ENCODE measurements around the gene RAB8B. TPM values are rescaled to one million over a fixed set of nuclear protein-coding genes. Genes with fewer than 3 reads are reported as not detected.
A peak's percentile ranks its signal among the peaks of the same experiment; 100 is the strongest.
"Not testable (repeated sequence)": the region's sequence is repeated elsewhere in the genome, so short reads cannot be mapped to it uniquely, and the experiment has no call there.

The RAB8B gene
- polyA plus RNA-seq, 1 donor, result 23.2 TPM

- no peak overlapping the region for H3K4me3 ChIP-seq (ENCODE audit: low read length)
- WGBS (ENCODE audit: insufficient coverage, low lambda C conversion rate), result no CpG with 5 or more reads among the region's 5 CpGs
- H3K27me3 ChIP-seq (ENCODE audit: control insufficient read depth, insufficient read depth, low read length), result no peaks in the 10 kb centered on the region
- no peaks in the 10 kb centered on the region for H3K36me3 ChIP-seq (ENCODE audit: control insufficient read depth, insufficient read depth, low read length)
- peaks cover 9% of the 10 kb centered on the region for H3K4me1 ChIP-seq (ENCODE audit: control insufficient read depth, insufficient read depth, low read length)
- DNase-seq, result peak in 1 of 2 donors; percentile 30
- H3K27ac ChIP-seq (ENCODE audit: low read length), result no peak overlapping the region
- H3K9me3 ChIP-seq (ENCODE audit: control insufficient read depth, low read depth, low read length), result no peaks in the 10 kb centered on the region
These were observed 13.5 kb downstream of the RAB8B start for GRCh38 chr15:63202861-63203260.

DNA sequence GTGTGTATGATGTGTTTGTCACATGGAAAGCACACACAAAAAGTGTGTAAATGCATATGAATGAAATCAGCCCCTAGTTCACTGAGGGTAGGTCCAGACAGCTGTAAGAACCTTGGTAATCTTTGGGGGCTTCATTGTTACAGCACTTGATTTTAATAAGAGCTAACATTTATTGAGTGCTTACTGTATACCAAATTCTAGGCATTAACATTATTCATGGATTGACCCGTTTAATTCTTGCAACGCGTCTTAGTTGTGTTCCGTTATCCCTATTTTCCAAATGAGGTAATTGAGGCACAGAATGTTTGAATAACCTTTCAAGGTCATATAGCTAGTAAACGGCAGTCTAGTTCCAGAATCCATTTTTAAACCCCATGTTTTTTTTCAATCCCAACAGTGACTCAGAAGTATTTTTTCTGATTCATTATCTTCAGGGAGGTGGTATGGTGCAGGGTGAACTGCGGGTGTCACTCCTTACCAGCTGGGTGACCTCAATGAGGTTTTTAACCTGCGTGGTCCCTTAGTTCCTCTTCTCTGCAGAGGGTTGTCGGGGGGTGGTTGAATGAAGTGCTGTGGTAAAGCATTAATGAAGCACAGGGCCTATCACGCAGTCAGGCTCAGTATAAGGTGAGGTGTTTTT is 14.2 kb downstream of the RAB8B start:
- Histone ChIP-seq H3K27me3 (ENCODE audit: control insufficient read depth, insufficient read depth, low read length) (no peaks in the 10 kb centered on the region), H3K4me1 (ENCODE audit: control insufficient read depth, insufficient read depth, low read length) (peaks cover 9% of the 10 kb centered on the region), H3K27ac (ENCODE audit: low read length) (no peak overlapping the region), H3K4me3 (ENCODE audit: low read length) (no peak overlapping the region), H3K36me3 (ENCODE audit: control insufficient read depth, insufficient read depth, low read length) (no peaks in the 10 kb centered on the region), H3K9me3 (ENCODE audit: control insufficient read depth, low read depth, low read length) (no peaks in the 10 kb centered on the region)
- DNase-seq, result no peak
- WGBS (ENCODE audit: insufficient coverage, low lambda C conversion rate), result 83% methylated on average over 2 of the region's 9 CpGs

- H3K27ac ChIP-seq (ENCODE audit: low read length), result no peak overlapping the region
- 0% methylated on average over 1 of the region's 2 CpGs for WGBS (ENCODE audit: insufficient coverage, low lambda C conversion rate)
- H3K9me3 ChIP-seq (ENCODE audit: control insufficient read depth, low read depth, low read length), result no peaks in the 10 kb centered on the region
- no peaks in the 10 kb centered on the region for H3K27me3 ChIP-seq (ENCODE audit: control insufficient read depth, insufficient read depth, low read length)
- DNase-seq, result no peak
- peaks cover 14% of the 10 kb centered on the region for H3K4me1 ChIP-seq (ENCODE audit: control insufficient read depth, insufficient read depth, low read length)
- no peak overlapping the region for H3K4me3 ChIP-seq (ENCODE audit: low read length)
- no peaks in the 10 kb centered on the region for H3K36me3 ChIP-seq (ENCODE audit: control insufficient read depth, insufficient read depth, low read length)
These were observed 16.7 kb downstream of the RAB8B start for GRCh38 chr15:63206079-63206478.

DNA sequence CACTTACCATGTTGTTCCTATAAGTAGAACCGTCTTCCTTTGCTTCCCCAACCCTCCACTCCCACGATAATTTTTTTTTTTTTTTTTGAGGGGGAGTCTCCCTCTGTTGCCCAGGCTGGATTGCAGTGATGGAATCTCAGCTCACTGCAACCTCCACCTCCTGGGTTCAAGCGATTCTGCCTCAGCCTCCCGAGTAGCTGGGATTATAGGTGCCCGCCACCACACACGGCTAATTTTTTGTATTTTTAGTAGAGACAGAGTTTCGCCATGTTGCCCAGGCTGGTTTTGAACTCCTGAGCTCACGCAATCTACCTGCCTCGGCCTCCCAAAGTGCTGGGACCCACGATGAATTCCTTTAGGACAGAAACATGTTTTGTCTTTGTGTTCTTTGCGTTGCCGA is 19.4 kb downstream of the RAB8B start:
- not testable (repeated sequence) for DNase-seq; H3K36me3 ChIP-seq (ENCODE audit: control insufficient read depth, insufficient read depth, low read length); H3K27ac ChIP-seq (ENCODE audit: low read length); H3K4me3 ChIP-seq (ENCODE audit: low read length); H3K27me3 ChIP-seq (ENCODE audit: control insufficient read depth, insufficient read depth, low read length); H3K4me1 ChIP-seq (ENCODE audit: control insufficient read depth, insufficient read depth, low read length); H3K9me3 ChIP-seq (ENCODE audit: control insufficient read depth, low read depth, low read length)
- WGBS (ENCODE audit: insufficient coverage, low lambda C conversion rate), result 70% methylated on average over 2 of the region's 12 CpGs

DNA sequence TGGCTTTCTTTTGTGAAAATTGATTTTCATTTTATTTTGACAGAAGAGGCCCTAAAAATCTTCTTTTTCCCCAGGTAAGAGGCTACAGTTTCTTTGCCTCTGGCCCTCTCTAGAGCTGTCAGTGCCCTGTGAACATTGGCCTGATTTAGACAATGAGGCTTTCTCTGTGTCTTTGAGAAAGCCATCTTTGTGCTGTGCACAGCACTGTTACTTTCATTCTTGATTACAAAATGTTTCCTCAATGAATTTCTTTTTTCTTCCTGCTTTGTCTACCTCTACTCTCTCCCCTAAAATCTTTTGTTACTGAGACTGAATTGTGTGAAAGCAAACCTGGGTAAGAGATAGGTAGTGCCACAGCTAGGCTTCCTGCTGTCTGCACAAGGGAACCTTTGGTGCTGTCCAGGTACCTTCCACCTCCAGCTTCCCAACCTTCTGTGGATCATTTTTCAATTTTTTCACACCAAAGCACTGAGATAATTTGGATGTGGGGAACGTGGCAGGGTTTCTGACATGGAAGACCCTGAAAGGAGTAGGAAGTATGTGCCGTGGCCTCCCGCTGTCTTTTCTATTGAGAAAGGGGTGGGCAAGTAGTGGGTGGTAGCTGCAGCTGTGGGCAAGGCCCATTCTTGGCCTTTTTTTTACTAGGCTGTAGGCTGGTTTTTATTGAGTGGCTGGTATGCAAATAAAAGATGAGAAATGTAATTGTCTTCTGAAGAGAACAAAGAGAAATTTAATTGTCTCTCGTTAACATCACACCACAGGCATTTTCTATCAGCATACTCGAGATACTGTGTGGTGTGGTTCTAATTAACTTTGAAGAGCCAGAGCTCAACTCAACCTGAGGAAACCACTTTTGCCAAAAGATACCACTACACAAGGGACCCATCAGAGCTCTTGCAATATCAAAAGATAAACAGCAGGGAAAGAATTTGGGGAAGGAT is 21.0 kb downstream of the RAB8B start:
- Histone ChIP-seq H3K4me3 (ENCODE audit: low read length) (no peak overlapping the region), H3K9me3 (ENCODE audit: control insufficient read depth, low read depth, low read length) (no peaks in the 10 kb centered on the region), H3K27me3 (ENCODE audit: control insufficient read depth, insufficient read depth, low read length) (no peaks in the 10 kb centered on the region), H3K36me3 (ENCODE audit: control insufficient read depth, insufficient read depth, low read length) (no peaks in the 10 kb centered on the region), H3K4me1 (ENCODE audit: control insufficient read depth, insufficient read depth, low read length) (peaks cover 5% of the 10 kb centered on the region), H3K27ac (ENCODE audit: low read length) (no peak overlapping the region)
- no peak for DNase-seq
- WGBS (ENCODE audit: insufficient coverage, low lambda C conversion rate), result no CpG with 5 or more reads among the region's 5 CpGs

DNA sequence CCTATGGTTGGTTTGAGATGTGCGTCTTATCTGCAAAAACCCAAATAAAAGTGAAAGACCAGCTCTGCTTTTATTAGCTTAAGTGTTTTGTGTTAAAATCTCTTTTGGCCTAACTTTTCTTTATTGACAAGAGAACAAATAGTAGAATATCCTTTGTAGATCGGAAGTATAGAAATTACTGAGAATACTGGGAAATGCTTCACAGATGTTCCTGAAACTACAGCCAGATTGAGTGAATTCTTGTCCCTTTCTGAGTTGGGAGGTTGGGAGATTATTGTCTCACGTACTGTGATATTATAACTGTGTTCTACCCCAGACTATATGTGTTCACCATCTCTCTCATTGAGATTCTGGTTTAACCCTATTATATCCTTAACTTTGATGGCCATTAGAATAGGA is 21.7 kb downstream of the RAB8B start:
- no peak for DNase-seq
- Histone ChIP-seq H3K9me3 (ENCODE audit: control insufficient read depth, low read depth, low read length) (no peaks in the 10 kb centered on the region), H3K4me3 (ENCODE audit: low read length) (no peak overlapping the region), H3K36me3 (ENCODE audit: control insufficient read depth, insufficient read depth, low read length) (no peaks in the 10 kb centered on the region), H3K27ac (ENCODE audit: low read length) (no peak overlapping the region), H3K27me3 (ENCODE audit: control insufficient read depth, insufficient read depth, low read length) (no peaks in the 10 kb centered on the region), H3K4me1 (ENCODE audit: control insufficient read depth, insufficient read depth, low read length) (peaks cover 5% of the 10 kb centered on the region)
- WGBS (ENCODE audit: insufficient coverage, low lambda C conversion rate), result 100% methylated on average over 1 of the region's 3 CpGs

- no peak overlapping the region for H3K27ac ChIP-seq (ENCODE audit: low read length)
- WGBS (ENCODE audit: insufficient coverage, low lambda C conversion rate), result no CpG with 5 or more reads among the region's 2 CpGs
- no peak overlapping the region for H3K4me3 ChIP-seq (ENCODE audit: low read length)
- H3K9me3 ChIP-seq (ENCODE audit: control insufficient read depth, low read depth, low read length), result no peaks in the 10 kb centered on the region
- no peaks in the 10 kb centered on the region for H3K27me3 ChIP-seq (ENCODE audit: control insufficient read depth, insufficient read depth, low read length)
- H3K36me3 ChIP-seq (ENCODE audit: control insufficient read depth, insufficient read depth, low read length), result no peaks in the 10 kb centered on the region
- no peak for DNase-seq
- H3K4me1 ChIP-seq (ENCODE audit: control insufficient read depth, insufficient read depth, low read length), result peaks cover 5% of the 10 kb centered on the region
These were observed 22.1 kb downstream of the RAB8B start for GRCh38 chr15:63211549-63211948.

DNA sequence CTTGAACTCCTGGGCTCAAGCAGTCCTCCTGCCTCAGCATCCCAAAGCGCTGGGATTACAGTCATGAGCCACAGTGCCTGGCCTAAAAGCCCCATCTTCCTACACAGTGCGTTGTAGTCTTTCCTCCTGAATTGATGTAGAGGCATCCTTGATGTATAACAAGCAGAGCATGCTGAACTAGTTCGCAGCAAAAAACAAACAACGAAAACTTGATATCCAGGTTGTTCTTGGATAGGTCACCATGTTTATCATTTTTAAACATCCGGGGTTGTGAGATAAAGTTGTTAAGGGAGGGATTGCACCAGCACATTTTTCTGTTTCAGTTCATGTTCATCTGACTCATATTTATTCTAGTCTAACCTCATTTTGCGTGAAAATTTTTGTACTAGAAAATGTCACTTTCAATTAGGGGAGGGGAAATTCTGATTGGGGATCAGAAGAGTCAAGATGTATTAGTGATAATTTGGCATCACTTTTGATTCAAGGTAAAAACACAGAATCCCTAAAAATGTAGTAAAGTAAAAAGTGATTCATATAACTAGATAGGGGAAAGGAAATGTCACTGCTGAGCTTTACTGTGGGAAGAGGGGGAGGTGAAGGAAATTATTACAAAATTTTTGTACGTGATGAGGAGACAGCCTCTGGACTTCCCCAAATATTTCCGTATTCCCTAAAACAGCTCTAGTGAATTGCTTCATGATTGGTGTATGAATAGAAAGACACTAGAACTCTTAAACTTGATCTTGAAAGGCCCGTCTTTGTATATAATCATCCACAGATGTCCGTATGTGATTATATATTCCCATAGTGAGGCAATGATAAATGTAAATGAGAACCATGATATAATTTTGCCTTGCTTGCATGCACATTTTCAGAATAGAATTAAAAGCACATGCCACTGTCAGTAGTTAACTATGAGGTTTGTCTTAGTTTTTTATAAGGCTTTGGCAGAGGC is 22.9 kb downstream of the RAB8B start:
- H3K27ac ChIP-seq (ENCODE audit: low read length), result no peak overlapping the region
- 51% methylated on average over 4 of the region's 10 CpGs for WGBS (ENCODE audit: insufficient coverage, low lambda C conversion rate)
- H3K4me3 ChIP-seq (ENCODE audit: low read length), result no peak overlapping the region
- DNase-seq, result peak in 1 of 2 donors; percentile 41
- no peaks in the 10 kb centered on the region for H3K27me3 ChIP-seq (ENCODE audit: control insufficient read depth, insufficient read depth, low read length)
- H3K9me3 ChIP-seq (ENCODE audit: control insufficient read depth, low read depth, low read length), result no peaks in the 10 kb centered on the region
- H3K4me1 ChIP-seq (ENCODE audit: control insufficient read depth, insufficient read depth, low read length), result peaks cover 5% of the 10 kb centered on the region
- H3K36me3 ChIP-seq (ENCODE audit: control insufficient read depth, insufficient read depth, low read length), result no peaks in the 10 kb centered on the region

GRCh38 chr15:63218100-63218808 is 28.8 kb downstream of the RAB8B start:
- Histone ChIP-seq H3K4me3 (ENCODE audit: low read length) (no peak overlapping the region), H3K4me1 (ENCODE audit: control insufficient read depth, insufficient read depth, low read length) (peaks cover 18% of the 10 kb centered on the region), H3K27ac (ENCODE audit: low read length) (peak overlapping the region; percentile 67), H3K9me3 (ENCODE audit: control insufficient read depth, low read depth, low read length) (no peaks in the 10 kb centered on the region), H3K36me3 (ENCODE audit: control insufficient read depth, insufficient read depth, low read length) (no peaks in the 10 kb centered on the region), H3K27me3 (ENCODE audit: control insufficient read depth, insufficient read depth, low read length) (no peaks in the 10 kb centered on the region)
- WGBS (ENCODE audit: insufficient coverage, low lambda C conversion rate), result no CpG with 5 or more reads among the region's 5 CpGs
- DNase-seq, result peak; percentile 76 to 90

Data from large intestine (tissue), 3 donors.